Hepatocyte (in vitro differentiated cells): ENCODE results near the gene SLC29A3. TPM values are rescaled to one million over a fixed set of nuclear protein-coding genes. Genes with fewer than 3 reads are reported as not detected.

Experiments
- DNase-seq: peaks from one replicate; pipeline ENCODE4 v3.0.0-alpha.2; 2016; ENCODE audit warnings: low spot score
- H2AFZ ChIP-seq: fragments of 200-600 bp; sonication (generic); 2 replicates; pipeline ENCODE4 v1.6.0; 2016; ENCODE audit warnings: antibody characterized with exemption, mild to moderate bottlenecking
- H3K27ac ChIP-seq: fragments of 200-600 bp; sonication (generic); 2 replicates; pipeline ENCODE4 v1.5.1; 2016; ENCODE audit warnings: mild to moderate bottlenecking
- H3K27me3 ChIP-seq: fragments of 200-600 bp; sonication (generic); 2 replicates; pipeline ENCODE4 v1.6.1; 2016
- H3K36me3 ChIP-seq: fragments of 200-600 bp; sonication (generic); replicated peaks from 2 replicates; pipeline ENCODE4 v1.5.1; 2016; ENCODE audit warnings: low read depth; ENCODE audit not compliant: insufficient read depth
- H3K4me1 ChIP-seq: fragments of 200-600 bp; sonication (generic); 2 replicates; pipeline ENCODE4 v1.5.1; 2016; ENCODE audit warnings: mild to moderate bottlenecking, moderate library complexity; ENCODE audit not compliant: insufficient read depth
- H3K4me2 ChIP-seq: fragments of 200-600 bp; sonication (generic); 2 replicates; pipeline ENCODE4 v1.6.0; 2016
- H3K4me3 ChIP-seq: fragments of 200-600 bp; sonication (generic); 2 replicates; pipeline ENCODE4 v1.5.1; 2016; ENCODE audit warnings: mild to moderate bottlenecking
- H3K79me2 ChIP-seq: fragments of 200-600 bp; sonication (generic); 2 replicates; pipeline ENCODE4 v1.6.0; 2017; ENCODE audit warnings: mild to moderate bottlenecking
- H3K9me2 ChIP-seq: fragments of 200-600 bp; sonication (generic); replicated peaks from 2 replicates; pipeline ENCODE4 v1.6.0; 2017; ENCODE audit warnings: mild to moderate bottlenecking; ENCODE audit not compliant: insufficient read depth
- H3K9me3 ChIP-seq: fragments of 200-600 bp; sonication (generic); 2 replicates; pipeline ENCODE4 v1.5.1; 2016; ENCODE audit warnings: low read depth, mild to moderate bottlenecking
- H4K20me1 ChIP-seq: fragments of 200-600 bp; sonication (generic); 2 replicates; pipeline ENCODE4 v1.6.0; 2016; ENCODE audit warnings: mild to moderate bottlenecking; ENCODE audit not compliant: insufficient read depth, poor library complexity, severe bottlenecking
- EZH2 ChIP-seq: fragments of 200-600 bp; sonication (generic); IDR thresholded peaks from 2 replicates; pipeline ENCODE4 v1.6.1; 2016; ENCODE audit warnings: antibody characterized with exemption, mild to moderate bottlenecking, borderline replicate concordance
- EZH2phosphoT487 ChIP-seq: fragments of 200-600 bp; sonication (generic); IDR thresholded peaks from one replicate; pipeline ENCODE4 v1.6.1; 2018; ENCODE audit warnings: antibody characterized with exemption, mild to moderate bottlenecking, low read depth, moderate library complexity; ENCODE audit not compliant: unreplicated experiment, severe bottlenecking
- WGBS: methylation state at CpG from one replicate; pipeline ENCODE4 v1.1.6; 2016; ENCODE audit warnings: low lambda C conversion rate; ENCODE audit errors: missing lambda C conversion rate; 5-methylcytosine and 5-hydroxymethylcytosine counted together
- polyA plus RNA-seq: library from polyadenylated mRNA; unstranded; fragments of >200 nt; fragmentation: Nextera tagmentation; extraction: Ambion mirVana; gene quantifications from 2 replicates; pipeline ENCODE4 v1.2.1, GENCODE V29; 2016
- total RNA-seq: library from RNA; depleted of rRNA; stranded (reverse); fragments of >200 nt; gene quantifications from 2 replicates; pipeline ENCODE4 v1.2.3, GENCODE V29; 2014
- TF ChIP-seq, protein P1 (sequence below): fragments of 200-600 bp; sonication (generic); IDR thresholded peaks from 2 replicates; pipeline ENCODE4 v1.5.1; 2016; ENCODE audit warnings: antibody characterized with exemption, mild to moderate bottlenecking; ENCODE audit not compliant: poor library complexity

The SLC29A3 gene
- total and polyA plus RNA-seq, 2 experiments from 2014 or later: 8.4 to 12.0 TPM

DNA sequence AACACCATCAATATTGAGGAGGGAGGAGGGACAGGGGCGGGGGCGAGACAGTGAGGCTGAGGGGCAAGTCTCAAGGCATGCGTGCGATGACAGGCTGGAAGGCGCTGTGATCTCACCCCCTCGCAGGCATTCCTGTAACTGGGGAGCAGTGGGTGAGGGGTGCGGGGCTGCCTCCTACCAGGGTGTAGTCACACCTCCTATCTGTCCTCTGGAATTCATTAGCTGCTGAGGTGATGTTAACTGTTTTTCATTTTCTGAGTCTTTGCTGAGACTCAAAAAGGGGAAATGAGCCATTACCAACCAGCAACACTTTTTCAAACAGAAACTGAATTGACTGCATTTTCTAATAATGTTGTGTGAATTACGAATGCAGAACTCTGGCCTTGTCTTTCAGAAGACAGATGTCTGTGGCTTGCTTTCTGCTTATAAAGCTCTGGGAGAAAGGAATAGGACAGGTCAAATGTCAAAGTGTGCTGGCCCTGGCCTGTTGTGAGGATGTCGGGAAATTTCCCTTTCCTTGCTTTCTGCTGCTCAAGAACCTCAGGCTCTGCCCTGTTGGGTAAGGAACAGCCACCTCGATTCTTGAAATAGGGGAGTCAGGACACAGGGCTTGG is 53.9 kb downstream of the SLC29A3 start:
- Histone ChIP-seq H3K4me2 (no peak overlapping the region), H3K9me2 (no peaks in the 10 kb centered on the region), H3K27me3 (no peaks in the 10 kb centered on the region), H3K4me1 (no peaks in the 10 kb centered on the region), H3K79me2 (no peaks in the 10 kb centered on the region), H3K9me3 (no peaks in the 10 kb centered on the region), H3K36me3 (no peaks in the 10 kb centered on the region), H3K4me3 (no peak overlapping the region), H4K20me1 (no peaks in the 10 kb centered on the region), H3K27ac (no peak overlapping the region), H2AFZ (no peak overlapping the region)
- no peak for TF ChIP-seq EZH2phosphoT487
- no peak for TF ChIP-seq EZH2
- TF ChIP-seq, protein P1, sequence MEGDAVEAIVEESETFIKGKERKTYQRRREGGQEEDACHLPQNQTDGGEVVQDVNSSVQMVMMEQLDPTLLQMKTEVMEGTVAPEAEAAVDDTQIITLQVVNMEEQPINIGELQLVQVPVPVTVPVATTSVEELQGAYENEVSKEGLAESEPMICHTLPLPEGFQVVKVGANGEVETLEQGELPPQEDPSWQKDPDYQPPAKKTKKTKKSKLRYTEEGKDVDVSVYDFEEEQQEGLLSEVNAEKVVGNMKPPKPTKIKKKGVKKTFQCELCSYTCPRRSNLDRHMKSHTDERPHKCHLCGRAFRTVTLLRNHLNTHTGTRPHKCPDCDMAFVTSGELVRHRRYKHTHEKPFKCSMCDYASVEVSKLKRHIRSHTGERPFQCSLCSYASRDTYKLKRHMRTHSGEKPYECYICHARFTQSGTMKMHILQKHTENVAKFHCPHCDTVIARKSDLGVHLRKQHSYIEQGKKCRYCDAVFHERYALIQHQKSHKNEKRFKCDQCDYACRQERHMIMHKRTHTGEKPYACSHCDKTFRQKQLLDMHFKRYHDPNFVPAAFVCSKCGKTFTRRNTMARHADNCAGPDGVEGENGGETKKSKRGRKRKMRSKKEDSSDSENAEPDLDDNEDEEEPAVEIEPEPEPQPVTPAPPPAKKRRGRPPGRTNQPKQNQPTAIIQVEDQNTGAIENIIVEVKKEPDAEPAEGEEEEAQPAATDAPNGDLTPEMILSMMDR: no peak
- no peak for DNase-seq
- WGBS: 72% methylated on average over 10 of the region's 10 CpGs

DNA sequence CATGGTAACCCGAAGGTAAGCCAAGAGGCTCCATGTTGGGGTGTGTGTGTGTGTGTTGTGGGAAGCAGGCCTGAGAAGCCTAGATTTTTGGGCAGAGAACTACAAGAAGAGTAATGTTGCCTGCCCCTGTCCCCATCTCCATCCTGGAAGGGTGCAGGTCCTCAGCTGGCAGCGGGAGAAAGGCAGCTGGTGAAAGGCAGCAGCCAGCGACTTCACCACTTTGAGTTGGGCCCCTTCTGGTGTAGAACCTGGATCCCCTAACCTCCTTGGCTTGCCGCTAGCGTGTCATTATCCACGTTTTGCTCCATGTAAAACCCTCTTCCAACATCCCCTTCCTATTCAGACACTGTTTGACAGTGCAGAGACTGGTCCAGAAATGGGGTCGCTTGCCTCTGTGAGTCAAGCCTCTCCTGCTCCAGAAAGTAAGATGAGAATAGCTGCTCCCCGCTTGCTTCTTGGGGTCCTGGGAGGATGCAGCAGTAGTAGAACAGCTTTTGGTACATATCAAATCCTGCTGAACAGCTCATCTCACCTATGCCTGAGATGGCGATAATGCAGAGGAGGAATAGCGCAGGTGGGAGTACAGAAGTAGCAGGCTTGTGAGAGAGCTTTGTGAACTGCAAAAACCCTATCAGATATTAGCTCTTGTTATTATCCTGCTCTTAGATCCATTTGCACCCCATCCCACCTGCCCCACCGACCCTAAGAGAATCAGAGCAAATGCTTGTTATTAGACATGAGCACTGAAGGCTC is 55.6 kb downstream of the SLC29A3 start:
- no peaks in the 10 kb centered on the region for H3K9me3 ChIP-seq
- no peak for DNase-seq
- TF ChIP-seq, protein P1: no peak
- no peak for TF ChIP-seq EZH2
- TF ChIP-seq EZH2phosphoT487: no peak
- no peak overlapping the region for H3K4me2 ChIP-seq
- H3K27ac ChIP-seq: no peak overlapping the region
- H3K79me2 ChIP-seq: no peaks in the 10 kb centered on the region
- H3K9me2 ChIP-seq: no peaks in the 10 kb centered on the region
- 85% methylated on average over 11 of the region's 11 CpGs for WGBS
- no peaks in the 10 kb centered on the region for H3K27me3 ChIP-seq
- H4K20me1 ChIP-seq: no peaks in the 10 kb centered on the region
- H3K36me3 ChIP-seq: no peaks in the 10 kb centered on the region
- no peak overlapping the region for H2AFZ ChIP-seq
- H3K4me3 ChIP-seq: no peak overlapping the region
- no peaks in the 10 kb centered on the region for H3K4me1 ChIP-seq

DNA sequence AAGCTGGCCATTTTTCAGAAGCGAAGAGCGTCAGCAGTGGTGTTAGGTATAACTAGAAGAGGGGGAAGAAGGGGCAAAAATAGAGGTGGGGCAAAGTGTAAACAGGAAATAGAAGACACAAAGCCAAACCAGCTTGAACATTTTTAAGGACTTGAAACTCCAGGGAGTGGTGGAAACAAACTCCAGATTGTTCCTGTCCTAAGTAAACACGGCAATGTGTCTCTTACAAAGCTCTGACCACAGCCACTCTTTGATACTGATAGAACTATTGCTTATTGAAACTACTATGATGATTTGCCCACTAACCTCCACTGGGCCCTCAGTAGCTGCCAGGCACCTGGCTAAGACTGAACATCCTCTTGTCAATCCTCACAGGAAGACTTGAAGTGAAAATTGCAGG is 56.9 kb downstream of the SLC29A3 start:
- WGBS: 67% methylated on average over 3 of the region's 3 CpGs
- no peaks in the 10 kb centered on the region for H3K79me2 ChIP-seq
- H4K20me1 ChIP-seq: no peaks in the 10 kb centered on the region
- H3K4me2 ChIP-seq: no peak overlapping the region
- H3K9me3 ChIP-seq: no peaks in the 10 kb centered on the region
- TF ChIP-seq, protein P1: no peak
- TF ChIP-seq EZH2: no peak
- TF ChIP-seq EZH2phosphoT487: no peak
- DNase-seq: no peak
- H3K27me3 ChIP-seq: no peaks in the 10 kb centered on the region
- H3K4me3 ChIP-seq: no peak overlapping the region
- H2AFZ ChIP-seq: no peak overlapping the region
- H3K36me3 ChIP-seq: no peaks in the 10 kb centered on the region
- H3K27ac ChIP-seq: no peak overlapping the region
- no peaks in the 10 kb centered on the region for H3K9me2 ChIP-seq
- no peaks in the 10 kb centered on the region for H3K4me1 ChIP-seq
